ENCODE results near the gene GPATCH4. TPM values are rescaled to one million over a fixed set of nuclear protein-coding genes. Genes with fewer than 3 reads are reported as not detected.
A peak's percentile ranks its signal among the peaks of the same experiment; 100 is the strongest.

The GPATCH4 gene
- total RNA-seq, 3 donors from 2014 or later (not counting 1 experiment from before 2014, with no cell fraction given): 19.3 to 27.3 (median 22.1) TPM

DNA sequence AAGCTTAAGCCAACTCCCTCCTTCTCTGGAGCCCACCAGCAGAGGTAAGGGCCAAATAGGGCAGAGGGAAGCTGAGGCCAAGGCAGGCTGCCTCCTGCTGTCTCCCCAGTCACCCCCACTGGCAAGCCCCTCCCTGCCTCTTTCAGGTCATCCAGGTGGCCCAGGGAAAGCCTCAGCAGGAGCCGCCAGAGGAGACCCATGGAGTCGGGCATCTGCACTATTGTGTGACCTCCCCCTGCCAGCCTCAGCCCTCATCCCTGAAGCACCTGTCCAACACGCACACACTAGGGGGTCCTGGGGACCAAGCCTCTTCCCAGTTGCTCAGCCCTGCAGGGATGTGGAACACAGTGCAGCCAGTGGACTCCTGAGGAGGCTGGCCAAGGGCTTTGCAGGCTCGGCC, 15.0 kb downstream of the GPATCH4 start:
- TF ChIP-seq, protein P1, sequence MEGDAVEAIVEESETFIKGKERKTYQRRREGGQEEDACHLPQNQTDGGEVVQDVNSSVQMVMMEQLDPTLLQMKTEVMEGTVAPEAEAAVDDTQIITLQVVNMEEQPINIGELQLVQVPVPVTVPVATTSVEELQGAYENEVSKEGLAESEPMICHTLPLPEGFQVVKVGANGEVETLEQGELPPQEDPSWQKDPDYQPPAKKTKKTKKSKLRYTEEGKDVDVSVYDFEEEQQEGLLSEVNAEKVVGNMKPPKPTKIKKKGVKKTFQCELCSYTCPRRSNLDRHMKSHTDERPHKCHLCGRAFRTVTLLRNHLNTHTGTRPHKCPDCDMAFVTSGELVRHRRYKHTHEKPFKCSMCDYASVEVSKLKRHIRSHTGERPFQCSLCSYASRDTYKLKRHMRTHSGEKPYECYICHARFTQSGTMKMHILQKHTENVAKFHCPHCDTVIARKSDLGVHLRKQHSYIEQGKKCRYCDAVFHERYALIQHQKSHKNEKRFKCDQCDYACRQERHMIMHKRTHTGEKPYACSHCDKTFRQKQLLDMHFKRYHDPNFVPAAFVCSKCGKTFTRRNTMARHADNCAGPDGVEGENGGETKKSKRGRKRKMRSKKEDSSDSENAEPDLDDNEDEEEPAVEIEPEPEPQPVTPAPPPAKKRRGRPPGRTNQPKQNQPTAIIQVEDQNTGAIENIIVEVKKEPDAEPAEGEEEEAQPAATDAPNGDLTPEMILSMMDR (IDR thresholded peaks at IDR 0.05): no peak
- intact Hi-C loops (cut with micrococcal nuclease): no loop called here
- Histone ChIP-seq H3K27me3 (ENCODE audit: control insufficient read depth, insufficient read depth, low read length) (no peaks in the 10 kb centered on the region), H3K27ac (ENCODE audit: low read length) (no peak overlapping the region), H3K4me3 (ENCODE audit: low read length) (no peak overlapping the region), H3K36me3 (ENCODE audit: control insufficient read depth, insufficient read depth, low read length) (no peaks in the 10 kb centered on the region), H3K4me1 (ENCODE audit: control insufficient read depth, insufficient read depth, low read length) (peaks cover 32% of the 10 kb centered on the region), H3K9me3 (ENCODE audit: control insufficient read depth, insufficient read depth, low read length) (no peaks in the 10 kb centered on the region)
- 73% methylated on average over 4 of the region's 4 CpGs for WGBS (ENCODE audit: insufficient coverage)
- ATAC-seq (no peak), DNase-seq (no peak)
- no peaks in the 10 kb centered on the region for H3K27me3 Mint-ChIP-seq (ENCODE audit: low read depth in 2 of 2)
- H3K4me3 Mint-ChIP-seq: no peak overlapping the region
- H3K27ac Mint-ChIP-seq: no peak overlapping the region
- no peaks in the 10 kb centered on the region for H3K9me3 Mint-ChIP-seq
- H3K36me3 Mint-ChIP-seq: no peaks in the 10 kb centered on the region
- H3K4me1 Mint-ChIP-seq: peaks cover 12 to 26% of the 10 kb centered on the region in 2 donors

DNA sequence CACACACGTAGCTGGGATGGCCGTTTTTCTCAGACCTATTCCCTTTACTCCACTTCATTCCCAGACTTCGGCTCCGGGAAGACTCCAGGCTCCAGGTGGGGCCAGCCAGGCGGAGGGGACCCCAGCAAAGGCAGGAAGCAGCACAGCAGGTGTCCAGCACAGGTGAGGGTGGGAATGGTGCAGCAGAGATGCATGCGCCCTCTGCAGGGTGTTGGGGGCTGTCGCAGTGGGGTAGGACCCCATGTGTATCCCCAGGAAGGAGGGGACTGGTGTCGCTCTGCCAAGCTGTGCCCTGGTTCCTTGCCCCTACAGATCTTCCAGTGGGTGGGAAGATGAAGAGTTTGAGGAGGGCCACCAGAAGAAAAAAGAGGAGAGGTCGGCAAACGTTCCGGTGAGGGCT, 16.5 kb downstream of the GPATCH4 start:
- 87% methylated on average over 11 of the region's 11 CpGs for WGBS (ENCODE audit: insufficient coverage)
- Histone ChIP-seq H3K9me3 (ENCODE audit: control insufficient read depth, insufficient read depth, low read length) (no peaks in the 10 kb centered on the region), H3K27ac (ENCODE audit: low read length) (no peak overlapping the region), H3K4me3 (ENCODE audit: low read length) (no peak overlapping the region), H3K4me1 (ENCODE audit: control insufficient read depth, insufficient read depth, low read length) (peaks cover 32% of the 10 kb centered on the region), H3K36me3 (ENCODE audit: control insufficient read depth, insufficient read depth, low read length) (no peaks in the 10 kb centered on the region), H3K27me3 (ENCODE audit: control insufficient read depth, insufficient read depth, low read length) (no peaks in the 10 kb centered on the region)
- ATAC-seq: no peak
- Mint-ChIP-seq H3K27ac (no peak overlapping the region), H3K4me3 (no peak overlapping the region), H3K4me1 (peaks cover 6 to 24% of the 10 kb centered on the region in 2 donors), H3K36me3 (no peaks in the 10 kb centered on the region), H3K27me3 (ENCODE audit: low read depth in 2 of 2) (no peaks in the 10 kb centered on the region), H3K9me3 (no peaks in the 10 kb centered on the region)
- TF ChIP-seq, protein P1 (IDR thresholded peaks at IDR 0.05): no peak
- DNase-seq: no peak
- intact Hi-C loops (cut with micrococcal nuclease): loop anchor here (1.0 to 2.0 kb wide), 2 partner anchors 16 to 23 kb away; partner anchors contain the start of gene GPATCH4

DNA sequence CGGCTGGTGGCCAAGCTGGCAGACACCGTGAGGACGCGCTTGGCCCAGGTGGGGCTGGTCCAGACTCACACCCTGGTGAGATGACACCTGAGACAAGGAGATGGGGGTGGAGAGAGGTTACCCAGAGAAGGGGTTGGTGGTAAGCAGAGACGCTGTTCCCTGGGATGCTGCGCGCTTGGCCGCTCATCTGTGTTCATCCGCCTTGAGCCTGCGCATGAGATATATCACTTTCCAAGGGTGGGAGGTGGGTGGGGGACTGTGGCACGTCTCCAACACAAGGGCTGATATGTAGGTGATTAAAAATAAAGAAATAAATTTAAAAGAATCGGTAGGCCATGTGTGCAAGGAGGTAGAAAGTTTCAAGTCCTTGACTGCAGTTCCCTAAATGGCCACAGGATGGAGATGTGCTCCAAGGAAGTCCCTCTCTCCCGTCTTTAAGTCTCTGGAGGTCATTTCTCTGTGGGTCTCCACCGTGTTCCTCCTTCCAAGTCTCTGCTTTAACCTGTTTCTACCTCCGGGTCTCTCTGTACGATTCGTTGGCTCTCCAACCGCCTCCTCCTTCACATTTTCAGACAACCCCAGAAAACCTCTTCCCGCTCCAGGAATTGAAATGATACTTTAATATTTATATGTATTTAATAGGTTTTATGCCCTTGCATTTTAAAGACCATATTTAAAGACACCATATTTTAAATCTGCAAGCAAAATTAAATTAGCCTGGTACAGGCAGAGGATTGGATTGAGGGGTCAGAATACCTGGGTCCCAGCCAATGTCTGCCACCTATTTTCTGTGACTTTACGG, 17.3 kb downstream of the GPATCH4 start:
- WGBS (ENCODE audit: insufficient coverage): 59% methylated on average over 18 of the region's 20 CpGs
- Histone ChIP-seq H3K36me3 (ENCODE audit: control insufficient read depth, insufficient read depth, low read length) (no peaks in the 10 kb centered on the region), H3K4me3 (ENCODE audit: low read length) (no peak overlapping the region), H3K9me3 (ENCODE audit: control insufficient read depth, insufficient read depth, low read length) (no peaks in the 10 kb centered on the region), H3K27me3 (ENCODE audit: control insufficient read depth, insufficient read depth, low read length) (no peaks in the 10 kb centered on the region), H3K4me1 (ENCODE audit: control insufficient read depth, insufficient read depth, low read length) (peaks cover 32% of the 10 kb centered on the region), H3K27ac (ENCODE audit: low read length) (no peak overlapping the region)
- intact Hi-C loops (cut with micrococcal nuclease): loop anchor here (1.0 to 2.0 kb wide), 2 partner anchors 17 to 24 kb away; partner anchors contain the start of gene GPATCH4
- Mint-ChIP-seq H3K36me3 (no peaks in the 10 kb centered on the region), H3K9me3 (no peaks in the 10 kb centered on the region), H3K27me3 (ENCODE audit: low read depth in 2 of 2) (no peaks in the 10 kb centered on the region), H3K4me3 (no peak overlapping the region), H3K4me1 (peaks cover 6 to 24% of the 10 kb centered on the region in 2 donors), H3K27ac (no peak overlapping the region)
- ATAC-seq (peak; percentile 73 to 88 (median 82)), DNase-seq (peak; percentile 60 to 92)
- TF ChIP-seq, protein P1 (IDR thresholded peaks at IDR 0.05): peak; percentile 94

Data from natural killer cell (primary cell).